Neural progenitor cell (in vitro differentiated cells): ENCODE data around the gene PFDN6.

ENCODE experiments used
- CTCF ChIP-seq: fragments of 200-600 bp; sonication (generic); IDR thresholded peaks from 2 replicates; pipeline ENCODE4 v1.5.1; 2017; ENCODE audit warnings: antibody characterized with exemption, mild to moderate bottlenecking
- EZH2 ChIP-seq: fragments of 200-600 bp; sonication (generic); IDR thresholded peaks from 2 replicates; pipeline ENCODE4 v1.6.1; 2017; ENCODE audit warnings: antibody characterized with exemption, mild to moderate bottlenecking, moderate library complexity
- EZH2phosphoT487 ChIP-seq: fragments of 200-600 bp; sonication (generic); IDR thresholded peaks from 2 replicates; pipeline ENCODE4 v1.6.1; 2017; ENCODE audit warnings: antibody characterized with exemption

DNA sequence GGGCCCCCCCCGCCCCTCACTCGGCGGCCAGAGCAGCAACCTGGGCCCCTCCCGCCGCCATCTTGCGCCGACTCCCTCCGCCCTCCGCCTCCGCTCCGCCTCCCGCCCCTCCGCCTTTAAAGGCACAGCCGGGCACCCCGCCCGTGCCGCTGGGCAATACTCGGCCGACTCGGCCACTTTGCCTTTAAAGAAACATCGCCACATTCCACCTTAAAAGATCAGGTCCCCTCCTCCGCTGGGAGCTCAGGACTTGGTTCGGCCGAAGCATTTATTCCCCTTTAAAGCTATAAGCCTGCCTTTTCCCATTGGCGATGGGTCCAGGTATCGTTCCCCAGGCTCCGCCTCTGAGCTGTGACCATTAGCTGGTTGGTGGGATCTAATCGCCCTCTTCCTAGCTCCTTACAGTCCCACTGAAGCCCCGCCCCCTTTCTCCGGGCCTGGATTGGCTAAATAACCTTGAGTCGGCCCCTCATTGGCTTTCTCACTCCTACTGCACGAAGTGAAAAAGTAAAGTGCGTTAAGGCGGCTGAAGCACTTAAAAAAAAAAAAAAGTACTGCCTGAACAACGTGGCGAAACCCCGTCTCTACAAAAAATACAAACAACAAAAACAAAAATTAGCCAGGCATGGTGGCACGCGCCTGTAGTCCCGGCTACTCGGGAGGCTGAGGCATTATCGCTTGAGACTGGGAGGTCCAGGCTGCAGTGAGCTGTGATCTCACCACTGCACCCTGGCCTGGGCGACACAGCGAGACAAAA is 28.4 kb downstream of the PFDN6 start, which contains the start of gene ZBTB22:
- TF ChIP-seq CTCF: no peak
- no peak for TF ChIP-seq EZH2phosphoT487
- TF ChIP-seq EZH2: no peak
